CD4-positive, alpha-beta T cell treated with Interleukin-4 for 1 hour (primary cell): Measurements from ENCODE around the gene DNAAF9.
A peak's percentile ranks its signal among the peaks of the same experiment; 100 is the strongest.
"Not testable (repeated sequence)": the region's sequence is repeated elsewhere in the genome, so short reads cannot be mapped to it uniquely, and the experiment has no call there.

Source experiments
- DNase-seq, 2 donors: peaks; one replicate each; pipeline ENCODE4 v3.0.0-alpha.2; 2020 to 2022

The DNAAF9 gene

DNA sequence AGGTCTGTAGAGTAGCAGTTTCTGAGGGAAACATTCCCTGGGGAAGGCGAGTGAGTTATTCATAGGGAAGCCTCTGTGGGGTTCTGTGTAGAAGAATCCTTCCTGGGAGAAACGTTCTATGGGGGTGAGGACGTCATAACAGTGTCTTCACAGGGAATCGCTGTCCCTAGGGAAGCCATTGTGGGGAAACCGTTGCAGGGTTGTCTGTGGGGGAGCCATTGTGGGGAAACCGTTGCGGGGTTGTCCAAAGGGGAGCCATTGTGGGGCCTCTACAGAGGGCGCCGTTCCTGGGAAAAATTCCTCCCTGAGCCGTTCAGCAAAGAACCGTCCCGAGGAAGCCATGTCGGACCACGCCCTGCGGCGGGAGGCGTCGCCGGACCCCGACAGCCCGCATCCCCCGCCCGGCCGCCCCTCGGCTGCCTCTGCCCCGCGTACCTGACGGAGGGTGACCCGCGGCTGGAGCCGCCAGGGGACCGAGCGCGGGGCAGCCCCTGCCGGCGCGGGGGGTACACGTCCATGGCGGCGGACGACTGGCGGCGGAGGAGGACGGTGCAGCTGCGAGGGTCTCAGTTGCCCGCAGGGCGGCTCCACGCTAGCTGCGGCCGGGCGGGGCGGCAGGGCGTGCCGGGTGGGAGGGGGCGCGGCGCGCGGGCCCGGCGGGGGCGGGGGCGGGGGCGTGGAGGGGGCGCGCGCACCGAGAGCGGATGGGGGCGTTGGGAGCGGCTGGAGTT lies at the start of gene DNAAF9:
Gene DNAAF9 (minus strand): TSS at position 630 of the 731 bp plus-strand sequence. CDS start 112 bp downstream, at position 518.
- DNase-seq: peak; percentile 66 to 75

DNA sequence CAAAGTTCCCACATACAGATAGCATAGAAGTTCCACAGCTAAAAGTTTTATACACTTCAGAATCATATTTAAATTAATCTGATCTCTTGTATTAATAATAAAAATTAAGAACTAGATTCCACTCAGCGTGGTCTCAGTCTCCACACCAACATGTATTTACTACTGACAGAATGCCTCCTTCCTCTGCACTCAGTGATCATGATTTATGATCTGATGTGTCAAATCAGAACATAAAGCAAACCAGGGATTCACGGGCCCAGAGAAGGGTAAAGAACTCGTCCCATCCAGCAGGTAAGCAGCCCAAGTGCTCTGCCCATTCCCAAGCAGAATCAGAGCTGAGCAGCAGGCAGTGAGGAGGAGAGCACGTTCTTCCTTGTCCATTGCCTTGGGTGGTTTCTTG lies 49.2 kb upstream of the DNAAF9 start:
- no peak for DNase-seq

DNA sequence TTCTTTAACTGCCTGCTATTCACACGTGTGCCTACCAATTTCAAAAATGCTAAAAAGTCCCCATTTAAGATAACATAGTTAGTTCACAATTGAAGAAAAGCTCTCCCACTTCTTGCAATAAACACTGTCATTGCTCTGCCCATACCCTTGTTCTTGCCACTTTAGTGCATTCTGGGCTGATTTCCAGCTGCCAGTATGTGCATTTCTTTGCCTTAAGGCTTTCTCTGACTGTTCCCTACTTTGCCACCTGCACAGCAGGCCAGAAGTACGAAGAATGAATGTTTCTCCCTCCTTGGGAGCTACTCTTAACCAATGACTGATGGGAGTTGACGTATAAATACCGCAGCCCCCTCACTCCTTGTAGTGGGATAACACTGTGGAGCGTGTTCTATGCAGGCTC lies 47.4 kb upstream of the DNAAF9 start:
- DNase-seq: no peak

DNA sequence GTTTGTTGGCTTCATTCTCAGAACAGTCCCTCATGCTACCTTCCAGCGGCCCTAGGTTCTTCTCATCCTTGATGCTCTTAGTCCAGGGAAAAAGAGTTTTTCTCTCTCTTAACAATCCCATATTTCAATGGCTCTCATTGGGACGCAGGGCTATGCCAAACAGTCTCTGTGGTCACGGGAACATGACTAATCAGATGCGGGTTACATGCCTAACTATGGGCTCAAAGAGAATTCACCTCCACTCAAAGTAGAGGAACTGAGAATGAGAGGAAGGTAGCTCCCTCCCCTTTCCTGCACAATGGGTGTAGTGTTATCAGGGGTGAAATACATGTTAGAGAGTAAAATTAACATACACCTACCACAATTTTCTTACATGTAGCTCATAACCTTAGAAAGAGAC lies 45.2 kb upstream of the DNAAF9 start:
- DNase-seq: no peak

DNA sequence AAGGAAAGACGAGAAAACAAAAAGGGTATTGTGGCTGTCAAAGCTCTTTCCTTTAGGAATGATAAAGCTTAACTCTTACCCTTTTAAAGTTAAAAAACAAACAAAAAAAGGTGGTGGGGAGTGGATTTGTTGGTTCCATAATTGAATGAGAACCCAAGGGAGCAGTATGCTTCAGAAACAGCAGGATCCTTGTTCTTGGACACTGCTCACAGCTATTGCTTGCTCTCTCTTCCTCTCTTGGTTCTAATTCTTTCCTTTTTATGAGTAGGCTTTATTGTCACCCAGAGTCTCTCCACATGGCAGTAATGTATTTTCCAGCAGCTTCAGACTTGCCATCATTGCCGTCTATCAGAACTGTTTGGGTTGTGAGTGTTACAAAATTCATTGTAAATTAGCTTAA lies 44.7 kb upstream of the DNAAF9 start:
- DNase-seq: no peak

DNA sequence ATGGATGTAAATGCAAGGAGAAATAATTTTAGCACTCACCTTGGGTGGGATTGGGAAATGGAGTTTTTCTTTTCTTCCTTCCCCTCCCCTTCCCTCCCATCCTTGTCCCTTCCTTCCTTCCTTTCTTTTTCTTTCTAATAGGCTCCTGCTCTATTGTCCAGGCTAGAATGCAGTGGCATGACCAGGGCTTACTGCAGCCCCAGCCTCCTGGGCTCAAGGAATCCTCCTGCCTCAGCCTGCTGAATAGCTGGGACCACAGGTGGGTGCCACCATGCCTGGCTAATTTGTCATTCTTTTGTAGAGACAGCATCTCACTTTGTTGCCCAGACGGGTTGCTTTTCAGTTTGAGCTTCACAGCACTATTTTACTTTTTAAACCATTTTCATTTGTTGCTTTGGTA lies 41.9 kb upstream of the DNAAF9 start:
- DNase-seq: no peak

DNA sequence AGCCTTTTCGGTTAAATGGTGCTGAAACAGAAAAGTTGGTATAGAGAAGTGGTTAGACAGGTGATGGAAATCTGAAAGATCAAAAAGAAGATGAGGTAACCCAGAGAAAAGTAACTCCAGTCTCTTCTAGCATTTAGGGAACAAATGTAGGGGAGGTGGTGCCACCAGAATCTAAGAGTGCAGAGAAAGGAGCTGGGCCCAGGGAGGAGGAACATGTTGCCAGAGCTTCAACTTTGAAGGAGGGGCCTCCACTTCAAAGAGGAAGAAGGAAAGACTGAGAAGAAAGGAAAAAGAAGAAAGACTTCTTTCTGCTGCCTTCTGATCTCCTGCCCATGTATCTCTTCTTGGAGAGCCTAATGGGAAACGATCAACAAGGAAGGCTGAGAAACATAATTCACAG lies 39.9 kb upstream of the DNAAF9 start:
- DNase-seq: no peak

DNA sequence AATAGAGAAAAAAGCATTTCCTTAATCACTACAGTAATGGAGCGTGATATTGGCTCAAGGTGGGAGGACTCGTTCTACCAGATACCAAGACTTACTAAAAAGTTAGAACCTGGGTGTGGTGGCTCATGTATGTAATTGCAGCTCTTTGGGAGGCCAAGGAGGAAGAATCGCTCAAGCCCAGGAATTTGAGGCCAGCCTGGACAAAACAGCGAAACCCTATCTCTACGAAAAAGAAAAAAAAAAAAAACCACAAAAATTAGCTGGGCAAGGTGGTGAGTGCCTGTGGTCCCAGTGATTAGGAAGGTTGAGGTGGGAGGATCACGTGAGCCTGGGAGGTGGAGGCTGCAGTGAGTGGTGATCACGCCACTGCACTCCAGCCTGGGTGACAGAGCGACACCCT lies 39.3 kb upstream of the DNAAF9 start:
- DNase-seq: no peak

DNA sequence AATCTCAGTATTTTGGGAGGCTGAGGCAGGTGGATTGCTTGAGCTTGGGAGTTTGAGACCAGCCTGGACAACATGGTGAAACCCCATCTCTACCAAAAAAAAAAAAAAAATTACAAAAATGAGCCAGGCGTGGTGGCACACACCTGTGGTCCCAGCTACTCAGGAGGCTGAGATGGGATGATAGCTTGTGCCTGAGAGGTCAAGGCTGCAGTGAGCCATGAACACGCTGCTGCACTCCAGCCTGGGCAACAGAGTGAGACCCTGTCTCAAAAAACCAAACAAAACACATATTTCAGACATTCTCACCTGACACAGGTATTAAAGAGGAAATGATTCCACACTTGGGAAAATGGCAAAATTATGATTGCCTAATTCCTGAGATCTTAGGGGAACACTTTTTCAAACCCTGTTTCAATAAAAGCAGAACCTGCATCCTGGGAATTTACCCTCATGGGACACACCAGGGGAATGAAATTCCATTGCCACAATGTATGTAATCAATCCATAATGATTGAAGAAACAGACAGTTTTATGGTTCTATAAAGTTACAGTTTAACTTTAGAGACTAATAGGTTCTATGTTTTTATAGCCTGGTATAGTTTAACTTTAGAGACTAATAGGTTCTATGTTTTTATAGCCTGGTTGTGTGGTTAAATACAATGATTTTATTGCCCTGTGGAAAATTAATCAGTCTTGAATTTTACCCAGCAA lies 29.6 kb upstream of the DNAAF9 start:
- no peak for DNase-seq

DNA sequence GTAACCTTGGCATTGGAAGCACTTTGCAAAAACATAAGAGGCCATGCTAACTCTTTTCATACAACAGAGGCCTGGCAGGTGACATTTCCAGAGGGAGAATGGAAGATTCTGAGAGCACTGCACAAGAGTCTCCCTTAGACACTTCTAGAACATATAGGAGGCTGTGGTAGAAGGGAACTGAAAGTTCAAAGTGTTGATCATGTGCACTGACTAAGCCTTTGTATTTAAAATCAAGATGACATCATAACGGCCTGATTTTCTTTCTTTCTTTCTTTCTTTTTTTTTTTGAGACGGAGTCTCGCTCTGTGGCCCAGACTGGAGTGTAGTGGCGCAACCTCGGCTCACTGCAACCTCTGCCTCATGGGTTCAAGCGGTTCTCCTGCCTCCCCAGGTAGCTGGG lies 26.8 kb upstream of the DNAAF9 start:
- no peak for DNase-seq

DNA sequence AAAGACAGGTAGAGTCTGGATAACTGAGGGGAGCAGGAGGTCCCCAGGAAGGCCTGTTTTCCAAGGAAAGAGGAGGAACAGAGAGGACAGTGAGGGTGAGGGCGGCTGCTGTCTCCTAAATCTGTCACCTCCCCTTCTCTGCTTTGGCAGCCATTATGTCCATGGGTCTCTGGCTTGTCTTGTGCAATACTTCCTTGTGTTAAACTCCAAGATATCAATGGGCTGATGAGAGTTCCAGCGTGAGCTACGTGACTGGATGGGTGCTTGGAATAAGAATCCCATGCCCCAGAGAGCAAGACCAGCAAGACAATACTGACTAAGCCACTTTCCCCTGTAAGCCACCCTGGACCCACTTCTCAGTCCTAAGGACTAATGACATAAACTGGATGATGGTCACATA lies 26.3 kb upstream of the DNAAF9 start:
- DNase-seq: no peak

DNA sequence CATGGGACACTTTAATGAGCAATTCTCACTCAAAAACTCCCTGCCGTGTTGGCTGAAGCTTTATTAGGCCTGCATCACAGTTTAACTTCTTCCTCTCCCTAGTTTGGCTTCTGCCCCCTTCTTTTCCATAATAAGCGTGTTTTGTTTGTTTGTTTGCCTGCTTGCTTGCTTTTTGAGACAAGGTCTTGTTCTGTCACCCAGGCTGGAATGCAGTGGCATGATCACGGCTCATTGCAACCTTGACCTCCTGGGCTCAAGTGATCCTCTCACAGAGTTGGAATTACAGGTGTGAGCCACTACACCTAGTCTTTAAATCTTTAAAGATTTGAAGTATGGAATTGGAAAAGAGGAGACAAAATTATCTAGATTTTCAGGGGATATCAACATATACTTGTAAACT lies 25.4 kb upstream of the DNAAF9 start:
- no peak for DNase-seq

DNA sequence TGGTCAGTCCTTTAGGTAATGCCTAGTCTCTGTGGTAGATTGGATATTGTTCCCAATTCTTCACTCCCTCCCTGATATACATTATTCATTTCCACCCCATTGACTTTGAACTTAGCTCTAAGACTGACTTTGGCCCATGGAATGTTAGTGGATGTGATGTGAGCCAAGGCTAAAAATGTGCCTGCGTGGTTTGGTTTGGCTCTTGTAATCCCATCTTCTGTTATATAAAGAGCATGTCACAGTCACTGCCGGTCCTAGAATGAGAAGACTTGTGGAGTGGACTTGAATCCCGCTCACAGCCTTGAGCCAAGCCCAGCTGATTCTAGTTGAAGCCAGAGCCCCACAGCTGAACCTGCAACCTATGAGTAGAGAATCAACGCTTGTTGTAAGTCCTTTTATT lies 23.6 kb upstream of the DNAAF9 start:
- no peak for DNase-seq

DNA sequence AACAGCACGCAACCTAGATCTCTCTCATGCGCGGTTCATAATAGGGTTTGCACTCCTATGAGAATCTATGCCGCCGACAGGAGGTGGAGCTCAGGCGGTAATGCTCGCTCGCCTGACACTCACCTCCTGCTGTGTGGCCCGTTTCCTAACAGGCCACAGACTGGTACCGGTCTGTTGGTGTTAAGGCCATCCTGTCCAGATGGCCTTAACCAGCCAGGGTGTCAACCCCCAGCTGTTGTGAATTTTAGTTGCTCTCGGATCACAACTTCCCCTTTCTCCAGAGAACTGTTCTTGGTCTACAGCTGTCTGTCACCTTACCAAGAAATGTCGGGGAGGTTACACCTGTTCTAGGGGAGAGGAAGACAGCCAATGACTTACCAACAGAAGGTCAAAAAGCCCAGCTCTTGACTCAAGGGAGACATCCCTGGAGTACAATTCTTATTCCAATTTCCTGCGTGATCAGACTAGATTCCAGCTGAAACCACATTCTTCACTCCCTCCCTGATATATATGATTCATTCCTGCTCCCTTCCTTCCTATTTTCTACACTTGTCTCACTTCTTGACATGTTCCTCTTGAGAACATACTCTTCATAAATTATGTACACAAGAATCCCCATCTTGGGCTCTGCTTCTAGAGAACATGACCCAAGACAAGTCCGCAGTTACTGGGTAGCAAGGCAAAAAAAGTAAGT lies 23.1 kb upstream of the DNAAF9 start:
- peak; percentile 6 to 35 for DNase-seq

DNA sequence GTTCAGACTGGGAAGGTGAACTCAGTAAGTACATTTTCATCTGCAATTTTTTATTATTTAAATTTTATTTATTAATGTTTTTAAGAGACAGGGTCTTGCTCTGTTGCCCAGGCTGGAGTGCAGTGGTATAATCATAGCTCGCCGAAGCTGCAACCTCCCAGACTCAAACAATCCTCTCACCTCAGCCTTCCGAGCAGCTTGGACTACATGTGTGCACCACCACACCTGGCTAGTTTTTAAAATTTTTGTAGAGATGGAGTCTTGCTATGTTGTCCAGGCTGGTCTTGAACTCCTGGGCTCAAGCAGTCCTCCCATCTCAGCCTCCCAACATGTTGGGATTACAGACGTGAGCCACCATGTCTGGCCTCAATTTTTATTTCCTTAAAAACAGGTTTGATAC lies 19.3 kb upstream of the DNAAF9 start:
- DNase-seq: not testable (repeated sequence)

DNA sequence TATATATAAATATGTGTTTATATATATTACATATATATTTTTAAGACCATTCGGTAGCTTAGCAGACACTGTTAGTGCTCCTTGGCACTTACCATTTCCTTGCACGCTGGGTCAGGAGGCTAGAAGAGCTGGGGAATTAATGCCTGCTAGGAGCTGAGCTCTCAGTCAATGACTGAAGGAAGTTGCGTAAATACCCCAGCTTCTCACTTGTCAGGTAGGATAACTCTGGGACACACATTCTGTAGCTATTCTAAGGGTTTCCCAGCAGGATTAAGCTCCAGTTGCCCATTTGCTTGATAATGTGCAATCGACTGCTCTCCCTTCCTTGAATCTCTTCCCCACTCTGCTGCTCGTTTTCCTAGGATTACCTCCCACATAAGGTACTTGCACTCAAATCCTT lies 15.7 kb upstream of the DNAAF9 start:
- no peak for DNase-seq

DNA sequence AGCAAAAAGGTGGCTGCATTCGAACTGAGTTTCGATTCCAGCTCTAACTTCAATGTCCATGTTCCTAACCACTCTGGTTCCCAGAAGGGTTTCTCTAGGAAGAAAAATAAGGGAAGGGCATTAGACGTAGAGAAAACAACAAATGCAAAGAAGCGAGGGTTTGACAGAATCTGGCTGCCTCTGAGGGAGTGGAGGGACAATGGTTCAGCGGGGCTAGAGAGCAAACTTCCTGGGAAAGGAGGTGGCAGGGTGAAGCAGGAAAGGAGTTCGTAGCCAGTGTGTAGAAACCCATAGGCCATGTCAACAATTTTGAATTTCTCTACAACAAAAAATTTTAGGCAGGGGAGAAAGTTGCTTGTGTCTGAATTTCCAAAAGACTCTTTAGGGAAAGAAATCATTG lies 14.5 kb upstream of the DNAAF9 start:
- no peak for DNase-seq

DNA sequence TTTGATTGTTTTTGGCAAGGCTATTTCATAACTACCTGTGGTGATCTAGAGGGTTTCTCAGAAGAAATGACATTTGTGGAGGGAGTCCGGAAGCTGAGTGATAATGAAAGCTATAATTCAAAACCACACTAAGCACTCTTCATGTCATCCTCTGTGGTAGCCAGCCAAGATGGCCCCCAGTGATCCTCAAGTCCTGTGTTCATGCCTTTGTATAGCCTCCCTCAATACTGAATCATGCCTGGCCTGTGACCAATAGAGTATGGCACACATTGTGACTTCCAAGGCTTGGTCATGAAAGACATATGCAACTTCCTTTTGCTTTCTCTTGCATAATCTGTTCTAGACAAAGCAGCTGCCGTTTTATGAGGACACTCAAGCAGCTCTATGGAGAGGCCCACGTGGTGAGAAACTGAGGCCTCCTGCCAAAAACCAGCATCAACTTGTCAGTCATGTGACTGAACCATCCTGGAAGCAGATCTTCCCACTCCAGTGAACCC lies 12.8 kb upstream of the DNAAF9 start:
- DNase-seq: peak; percentile 50 to 64

DNA sequence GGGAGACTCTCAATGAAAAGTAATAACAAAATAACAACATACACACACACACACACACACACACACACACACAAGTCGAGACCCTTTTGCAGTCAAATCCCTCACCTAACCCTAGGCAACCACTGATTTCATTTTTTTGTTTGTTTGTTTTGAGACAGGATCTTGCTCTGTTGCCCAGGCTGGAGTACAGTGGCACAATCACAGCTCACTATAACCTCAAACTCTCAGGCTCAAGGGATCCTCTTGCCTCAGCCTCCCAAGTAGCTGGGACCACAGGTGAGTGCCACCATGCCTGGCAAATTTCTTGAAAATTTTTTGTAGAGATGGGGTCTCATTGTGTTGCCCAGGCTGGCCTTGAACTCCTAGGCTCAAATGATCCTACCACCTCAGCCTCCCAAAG lies 10.7 kb upstream of the DNAAF9 start:
- not testable (repeated sequence) for DNase-seq

DNA sequence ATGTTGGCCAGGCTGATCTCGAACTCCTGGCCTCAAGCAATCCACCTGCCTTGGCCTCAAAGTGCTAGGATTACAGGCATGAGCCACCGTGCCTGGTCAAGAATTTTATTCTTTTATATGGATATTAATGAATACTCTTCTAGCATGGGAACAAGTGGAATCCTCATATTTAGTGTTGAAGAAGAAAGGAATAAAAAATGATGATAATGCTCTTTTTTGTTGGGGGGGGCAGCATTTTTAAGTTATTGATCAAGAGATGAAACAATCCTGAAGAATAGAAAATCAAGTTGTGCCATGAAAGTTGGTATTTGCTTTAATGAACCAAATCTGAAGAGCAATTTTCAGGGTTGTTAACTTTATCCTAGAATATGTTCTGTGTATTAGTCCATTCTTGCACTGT lies 6.7 kb upstream of the DNAAF9 start:
- DNase-seq: no peak

DNA sequence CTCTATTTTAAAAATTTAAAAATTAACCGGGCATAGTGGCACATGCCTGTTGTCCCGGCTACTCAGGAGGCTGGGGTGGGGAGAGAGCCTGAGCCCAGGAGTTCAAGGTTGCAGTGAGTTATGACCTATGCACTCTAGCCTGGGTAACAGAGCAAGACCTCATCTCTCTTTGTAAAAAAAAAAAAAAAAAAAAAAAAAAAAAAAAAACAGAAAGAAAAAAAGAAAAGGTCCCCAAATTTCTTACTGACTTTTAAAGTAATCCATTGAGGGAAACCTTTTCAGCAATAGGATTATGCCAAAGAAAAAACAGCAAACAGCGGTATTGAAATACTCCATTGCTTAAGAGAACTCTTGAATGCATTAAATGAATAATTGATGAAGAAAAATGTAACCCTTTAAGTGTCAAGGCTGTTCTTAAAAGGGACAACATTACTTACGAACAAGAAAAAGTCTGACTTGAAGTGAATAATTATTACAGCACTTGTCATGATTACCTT lies 6.0 kb upstream of the DNAAF9 start:
- no peak for DNase-seq

DNA sequence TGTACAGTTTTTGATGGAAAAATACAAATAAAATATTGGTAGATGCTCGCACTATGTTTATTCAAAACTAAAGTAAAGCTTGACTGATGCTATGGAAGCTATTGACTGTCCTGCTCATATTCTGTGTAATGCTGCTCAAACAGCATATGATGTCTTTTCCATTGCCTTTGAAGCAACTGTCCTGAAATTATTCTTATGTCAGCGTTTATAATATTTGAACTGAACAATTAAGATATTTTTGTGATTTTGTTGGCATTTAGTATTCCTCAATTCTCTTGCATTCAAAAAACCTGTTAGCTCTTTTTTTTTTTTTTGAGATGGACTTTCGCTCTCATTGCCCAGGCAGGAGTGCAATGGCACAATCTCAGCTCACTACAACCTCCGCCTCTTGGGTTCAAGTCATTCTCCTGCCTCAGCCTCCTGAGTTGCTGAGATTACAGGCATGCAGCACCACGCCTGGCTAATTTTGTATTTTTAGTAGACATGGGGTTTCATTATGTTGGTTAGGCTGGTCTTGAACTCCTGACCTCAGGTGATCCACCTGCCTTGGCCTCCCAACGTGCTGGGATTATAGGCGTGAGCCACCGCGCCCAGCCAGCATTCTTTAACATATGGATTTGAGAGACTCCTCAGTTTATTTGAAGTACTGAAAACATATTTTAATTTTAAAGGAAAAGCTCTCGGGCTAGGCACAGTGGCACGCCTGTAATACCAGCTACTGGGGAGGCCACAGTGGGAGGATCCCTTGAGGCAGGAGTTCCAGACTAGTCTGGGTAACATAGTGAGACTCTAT lies 5.3 kb upstream of the DNAAF9 start:
- no peak for DNase-seq

DNA sequence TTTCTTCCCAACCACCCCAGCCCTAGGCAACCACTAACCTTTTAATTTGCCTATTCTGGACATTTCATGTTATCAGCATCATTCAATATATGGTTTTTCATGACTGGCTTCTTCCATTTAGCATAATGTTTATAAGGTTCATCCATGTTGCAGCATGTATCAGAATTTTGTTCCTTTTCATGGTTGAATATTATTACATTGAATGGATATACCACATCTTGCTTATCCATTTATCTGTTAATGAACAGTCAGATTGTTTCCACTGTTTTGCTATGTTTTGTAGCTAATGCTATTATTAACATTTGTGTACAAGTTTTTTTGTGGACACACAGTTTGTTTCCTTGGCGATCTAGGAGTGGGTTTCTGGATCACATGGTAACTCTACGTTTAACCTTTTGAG lies 3.0 kb upstream of the DNAAF9 start:
- DNase-seq: no peak
